ENCODE data around the gene PRR14L.

DNA sequence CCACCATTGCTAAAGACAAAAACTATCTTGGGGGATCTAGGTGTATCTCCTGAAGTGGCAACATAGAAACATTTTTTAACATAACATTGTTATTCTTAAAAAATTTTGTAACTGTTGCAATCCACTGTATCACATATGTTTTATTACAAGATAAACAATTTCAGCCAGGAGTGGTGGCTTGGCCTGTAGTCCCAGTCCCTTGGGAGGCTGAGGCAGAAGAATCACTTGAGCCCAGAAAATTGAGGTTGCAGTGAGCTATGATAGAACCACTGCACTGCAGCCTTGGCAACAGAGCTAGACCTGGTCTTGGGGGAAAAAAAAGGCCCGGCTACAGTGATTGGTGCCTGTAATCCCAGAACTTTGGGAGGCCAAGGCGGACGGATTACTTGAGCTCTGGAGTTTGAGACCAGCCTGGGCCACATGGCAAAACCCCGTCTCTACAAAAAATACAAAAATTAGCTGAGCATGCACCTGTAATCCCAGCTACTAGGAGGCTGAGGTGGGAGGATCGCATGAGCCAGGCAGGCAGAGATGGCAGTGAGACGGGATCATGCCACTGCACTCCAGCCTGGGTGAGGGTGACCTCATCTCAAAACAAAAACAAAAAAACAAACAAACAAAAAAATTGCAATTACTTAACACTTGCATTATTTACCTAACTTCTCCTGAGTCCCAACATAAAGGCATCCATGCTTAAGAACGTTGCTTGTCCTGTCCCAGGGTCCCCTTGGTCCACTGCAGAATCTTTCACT, 2.3 kb upstream of the PRR14L start:
- TF ChIP-seq RAD21 (conservative IDR thresholded peaks at IDR 0.05) = no peak
- TF ChIP-seq EP300 (conservative IDR thresholded peaks at IDR 0.05; ENCODE audit: poor library complexity, severe bottlenecking) = no peak
- TF ChIP-seq, protein P1, sequence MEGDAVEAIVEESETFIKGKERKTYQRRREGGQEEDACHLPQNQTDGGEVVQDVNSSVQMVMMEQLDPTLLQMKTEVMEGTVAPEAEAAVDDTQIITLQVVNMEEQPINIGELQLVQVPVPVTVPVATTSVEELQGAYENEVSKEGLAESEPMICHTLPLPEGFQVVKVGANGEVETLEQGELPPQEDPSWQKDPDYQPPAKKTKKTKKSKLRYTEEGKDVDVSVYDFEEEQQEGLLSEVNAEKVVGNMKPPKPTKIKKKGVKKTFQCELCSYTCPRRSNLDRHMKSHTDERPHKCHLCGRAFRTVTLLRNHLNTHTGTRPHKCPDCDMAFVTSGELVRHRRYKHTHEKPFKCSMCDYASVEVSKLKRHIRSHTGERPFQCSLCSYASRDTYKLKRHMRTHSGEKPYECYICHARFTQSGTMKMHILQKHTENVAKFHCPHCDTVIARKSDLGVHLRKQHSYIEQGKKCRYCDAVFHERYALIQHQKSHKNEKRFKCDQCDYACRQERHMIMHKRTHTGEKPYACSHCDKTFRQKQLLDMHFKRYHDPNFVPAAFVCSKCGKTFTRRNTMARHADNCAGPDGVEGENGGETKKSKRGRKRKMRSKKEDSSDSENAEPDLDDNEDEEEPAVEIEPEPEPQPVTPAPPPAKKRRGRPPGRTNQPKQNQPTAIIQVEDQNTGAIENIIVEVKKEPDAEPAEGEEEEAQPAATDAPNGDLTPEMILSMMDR (IDR thresholded peaks at IDR 0.05; ENCODE audit: poor library complexity, severe bottlenecking) = no peak
- TF ChIP-seq POLR2AphosphoS5 (IDR thresholded peaks at IDR 0.05) = no peak
- no peak for TF ChIP-seq SMC3 (conservative IDR thresholded peaks at IDR 0.05; ENCODE audit: poor library complexity)
- no peak for TF ChIP-seq EZH2 (IDR thresholded peaks at IDR 0.05; ENCODE audit: borderline replicate concordance, insufficient read depth, low read length, poor library complexity, severe bottlenecking)
- no peak for TF ChIP-seq TAF1 (IDR thresholded peaks at IDR 0.05; ENCODE audit: low read depth)
- TF ChIP-seq MXI1 (conservative IDR thresholded peaks at IDR 0.05; ENCODE audit: poor library complexity, severe bottlenecking) = no peak

All from neural cell (in vitro differentiated cells).